ENCODE data around the gene SLC6A4.

The SLC6A4 gene

GRCh38 chr17:30235386-30236296, at the start of gene SLC6A4:
Gene SLC6A4 (minus strand): TSS chr17:30235697. CDS start chr17:30221958, 13,739 bp downstream.
- DNase-seq (ENCODE audit: low read depth) = no peak

GRCh38 chr17:30279156-30279555, 43.7 kb upstream of the SLC6A4 start:
- no peak for DNase-seq (ENCODE audit: low read depth)

- DNase-seq (ENCODE audit: low read depth) = no peak
Measured at GRCh38 chr17:30278032-30278431, 42.5 kb upstream of the SLC6A4 start.

- no peak for DNase-seq (ENCODE audit: low read depth)
Measured at GRCh38 chr17:30275911-30276310, 40.4 kb upstream of the SLC6A4 start.

GRCh38 chr17:30274887-30275286, 39.4 kb upstream of the SLC6A4 start:
- DNase-seq (ENCODE audit: low read depth) = no peak

GRCh38 chr17:30273373-30273772, 37.9 kb upstream of the SLC6A4 start:
- no peak for DNase-seq (ENCODE audit: low read depth)

- no peak for DNase-seq (ENCODE audit: low read depth)
Measured at GRCh38 chr17:30271102-30271501, 35.6 kb upstream of the SLC6A4 start.

GRCh38 chr17:30267625-30268024, 32.1 kb upstream of the SLC6A4 start:
- no peak for DNase-seq (ENCODE audit: low read depth)

GRCh38 chr17:30263552-30264333, 28.2 kb upstream of the SLC6A4 start:
- no peak for DNase-seq (ENCODE audit: low read depth)

GRCh38 chr17:30256756-30257506, 21.4 kb upstream of the SLC6A4 start:
- no peak for DNase-seq (ENCODE audit: low read depth)

GRCh38 chr17:30254150-30254549, 18.7 kb upstream of the SLC6A4 start:
- DNase-seq (ENCODE audit: low read depth) = no peak

GRCh38 chr17:30253312-30253711, 17.8 kb upstream of the SLC6A4 start:
- DNase-seq (ENCODE audit: low read depth) = no peak

GRCh38 chr17:30251931-30252330, 16.4 kb upstream of the SLC6A4 start:
- DNase-seq (ENCODE audit: low read depth) = no peak

- no peak for DNase-seq (ENCODE audit: low read depth)
Measured at GRCh38 chr17:30249460-30249859, 14.0 kb upstream of the SLC6A4 start.

- no peak for DNase-seq (ENCODE audit: low read depth)
Measured at GRCh38 chr17:30248786-30249185, 13.3 kb upstream of the SLC6A4 start.

GRCh38 chr17:30246460-30246859, 11.0 kb upstream of the SLC6A4 start:
- no peak for DNase-seq (ENCODE audit: low read depth)

- no peak for DNase-seq (ENCODE audit: low read depth)
Measured at GRCh38 chr17:30244853-30245385, 9.4 kb upstream of the SLC6A4 start.

GRCh38 chr17:30243568-30243967, 8.1 kb upstream of the SLC6A4 start:
- DNase-seq (ENCODE audit: low read depth) = no peak

GRCh38 chr17:30243002-30243401, 7.5 kb upstream of the SLC6A4 start:
- DNase-seq (ENCODE audit: low read depth) = no peak

- DNase-seq (ENCODE audit: low read depth) = no peak
Measured at GRCh38 chr17:30241051-30241450, 5.6 kb upstream of the SLC6A4 start.

- no peak for DNase-seq (ENCODE audit: low read depth)
Measured at GRCh38 chr17:30240177-30240576, 4.7 kb upstream of the SLC6A4 start.

GRCh38 chr17:30239089-30239462, 3.6 kb upstream of the SLC6A4 start:
- DNase-seq (ENCODE audit: low read depth) = no peak
